ENCODE data around the gene TRABD2B.

DNA sequence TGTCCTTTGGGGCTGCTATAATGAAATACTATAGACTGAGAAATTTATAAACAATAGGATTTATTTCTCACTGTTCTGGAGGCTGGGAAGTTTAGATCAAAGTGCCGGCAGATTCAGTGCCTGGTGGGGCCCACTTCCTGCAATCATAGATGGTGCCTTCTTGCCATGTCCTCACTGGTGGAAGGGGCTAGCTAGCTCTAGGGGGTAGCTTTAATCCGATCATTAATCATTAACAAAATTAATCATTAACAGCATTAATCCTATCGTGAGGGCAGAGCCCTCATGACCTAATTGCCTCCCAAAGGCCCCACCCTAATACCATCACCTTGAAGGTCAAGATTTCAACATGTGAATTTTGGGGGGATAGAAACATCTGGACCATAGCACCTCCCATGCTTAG, 124.3 kb downstream of the TRABD2B start:
- TF ChIP-seq, protein P1, sequence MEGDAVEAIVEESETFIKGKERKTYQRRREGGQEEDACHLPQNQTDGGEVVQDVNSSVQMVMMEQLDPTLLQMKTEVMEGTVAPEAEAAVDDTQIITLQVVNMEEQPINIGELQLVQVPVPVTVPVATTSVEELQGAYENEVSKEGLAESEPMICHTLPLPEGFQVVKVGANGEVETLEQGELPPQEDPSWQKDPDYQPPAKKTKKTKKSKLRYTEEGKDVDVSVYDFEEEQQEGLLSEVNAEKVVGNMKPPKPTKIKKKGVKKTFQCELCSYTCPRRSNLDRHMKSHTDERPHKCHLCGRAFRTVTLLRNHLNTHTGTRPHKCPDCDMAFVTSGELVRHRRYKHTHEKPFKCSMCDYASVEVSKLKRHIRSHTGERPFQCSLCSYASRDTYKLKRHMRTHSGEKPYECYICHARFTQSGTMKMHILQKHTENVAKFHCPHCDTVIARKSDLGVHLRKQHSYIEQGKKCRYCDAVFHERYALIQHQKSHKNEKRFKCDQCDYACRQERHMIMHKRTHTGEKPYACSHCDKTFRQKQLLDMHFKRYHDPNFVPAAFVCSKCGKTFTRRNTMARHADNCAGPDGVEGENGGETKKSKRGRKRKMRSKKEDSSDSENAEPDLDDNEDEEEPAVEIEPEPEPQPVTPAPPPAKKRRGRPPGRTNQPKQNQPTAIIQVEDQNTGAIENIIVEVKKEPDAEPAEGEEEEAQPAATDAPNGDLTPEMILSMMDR (conservative IDR thresholded peaks at IDR 0.05; ENCODE audit: low read depth, low read length): no peak
- TF ChIP-seq FOS (IDR thresholded peaks at IDR 0.05; ENCODE audit: low read depth, low read length) (no peak), POLR2A (IDR thresholded peaks at IDR 0.05; ENCODE audit: low read depth, low read length) (no peak), CEBPB (IDR thresholded peaks at IDR 0.05; ENCODE audit: low read depth, low read length) (no peak), RCOR1 (IDR thresholded peaks at IDR 0.05; ENCODE audit: insufficient replicate concordance, low read length) (no peak)
